Skeletal muscle cell (primary cell): Measurements from ENCODE around the gene CITED1.

Experiments
- DNase-seq: peaks from one replicate; pipeline ENCODE4 v3.0.0-alpha.2; 2010; ENCODE audit warnings: low read depth
- H3K4me3 ChIP-seq: 2 replicates; pipeline ENCODE4 v1.5.1; 2011; ENCODE audit warnings: low read depth, mild to moderate bottlenecking, control low read depth, low read length, moderate library complexity

CITED1 gene

DNA sequence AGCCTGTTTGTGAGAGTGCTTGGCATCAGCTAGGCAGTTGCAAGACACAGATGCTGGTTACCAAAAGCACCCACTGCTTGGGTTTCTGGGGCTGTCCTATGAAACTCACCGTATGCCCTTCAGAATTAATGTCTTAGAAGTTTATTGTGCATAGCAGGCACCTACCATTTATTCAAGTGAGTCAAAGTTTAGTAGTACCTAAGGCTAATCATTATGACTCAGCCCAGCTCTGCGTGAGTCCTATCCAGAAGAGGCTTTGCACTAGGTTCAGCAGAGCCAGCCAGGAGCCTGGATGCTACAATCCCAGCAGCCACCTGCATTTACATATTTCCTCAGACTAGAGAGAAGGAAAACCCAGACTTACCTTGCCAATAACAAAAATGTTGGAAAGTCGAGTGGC is 32.8 kb downstream of the CITED1 start:
- no peak for DNase-seq

DNA sequence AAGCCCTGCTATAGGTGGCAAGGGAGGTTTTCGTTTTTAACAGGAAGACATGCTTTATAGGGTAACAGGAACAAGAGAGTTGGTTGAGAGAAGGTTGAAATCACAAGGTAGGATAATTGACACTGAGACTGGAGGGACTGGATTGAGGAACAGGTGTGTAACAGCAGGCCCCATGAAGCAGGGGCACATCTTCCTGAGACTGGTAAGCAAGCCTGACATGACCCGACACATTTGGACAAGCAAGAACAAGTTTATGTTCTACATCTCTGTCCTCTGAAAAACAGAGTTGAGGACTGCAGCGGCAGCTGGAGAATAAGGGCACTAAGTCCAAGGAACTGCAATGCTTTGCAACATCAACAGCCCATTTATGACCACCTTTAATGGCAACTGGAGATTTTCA is 33.9 kb downstream of the CITED1 start:
- no peak for DNase-seq

More for the DNA sequence above, 32.8 kb downstream of the CITED1 start:
- H3K4me3 ChIP-seq = no peak overlapping the region

DNA sequence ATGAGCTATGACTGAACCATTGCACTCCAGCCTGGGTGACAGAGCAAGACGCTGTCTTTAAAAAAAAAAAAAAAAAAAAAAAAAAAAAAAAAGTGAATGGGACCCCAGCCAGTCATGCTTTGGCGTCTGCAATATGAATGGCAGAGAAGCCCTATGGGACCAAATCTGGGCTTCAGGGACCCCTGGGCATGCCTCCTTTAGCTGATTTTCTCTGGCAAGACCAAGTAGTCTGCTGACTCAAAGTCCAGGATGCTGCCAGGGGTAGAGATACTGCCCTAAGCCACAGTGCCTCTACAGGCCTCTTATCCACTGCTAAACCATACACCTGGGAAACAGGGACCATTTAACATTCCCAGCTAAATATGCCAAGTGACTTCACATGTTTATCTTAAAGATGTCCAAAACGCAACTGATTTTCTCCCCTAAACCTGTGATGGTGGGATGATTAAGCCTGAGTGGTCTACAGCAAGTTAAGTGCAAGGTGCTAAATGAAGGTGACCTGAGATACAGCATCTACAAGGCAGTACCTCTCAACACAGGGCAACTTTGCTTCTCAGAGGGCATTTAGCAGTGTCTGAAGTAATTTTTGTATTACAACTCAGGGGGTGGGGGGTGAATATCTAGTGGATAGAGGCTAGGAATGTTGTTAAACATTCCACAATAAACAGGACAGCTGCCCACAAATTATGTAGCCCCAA is 34.5 kb downstream of the CITED1 start:
- H3K4me3 ChIP-seq = no peak overlapping the region
- DNase-seq = no peak

More for the DNA sequence above, 33.9 kb downstream of the CITED1 start:
- H3K4me3 ChIP-seq = no peak overlapping the region

DNA sequence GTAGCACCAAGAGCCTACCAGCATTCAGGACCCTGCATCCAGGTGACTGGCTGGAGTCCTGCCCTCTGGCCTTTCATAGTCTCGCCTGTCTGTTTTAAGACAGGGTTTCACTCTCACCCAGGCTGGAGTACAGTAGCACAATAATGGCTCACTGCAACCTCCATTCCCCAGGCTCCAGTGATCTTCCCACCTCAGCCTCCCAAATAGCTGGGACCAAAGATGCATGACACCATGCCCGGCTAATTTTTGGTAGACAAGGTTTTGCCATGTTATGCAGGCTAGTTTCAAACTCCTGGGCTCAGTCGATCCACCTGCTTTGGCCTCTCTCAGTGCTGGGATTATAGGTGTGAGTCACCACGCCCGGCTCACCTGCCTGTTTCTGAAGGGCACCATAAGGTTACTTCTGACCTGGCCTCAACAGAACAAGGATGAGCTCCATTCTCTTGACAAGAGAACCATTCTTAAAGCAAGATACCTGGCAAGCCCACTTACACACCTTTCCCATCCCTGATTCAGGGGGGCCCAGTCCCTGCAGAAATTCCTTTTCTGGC is 35.3 kb downstream of the CITED1 start:
- no peak for DNase-seq
- no peak overlapping the region for H3K4me3 ChIP-seq

DNA sequence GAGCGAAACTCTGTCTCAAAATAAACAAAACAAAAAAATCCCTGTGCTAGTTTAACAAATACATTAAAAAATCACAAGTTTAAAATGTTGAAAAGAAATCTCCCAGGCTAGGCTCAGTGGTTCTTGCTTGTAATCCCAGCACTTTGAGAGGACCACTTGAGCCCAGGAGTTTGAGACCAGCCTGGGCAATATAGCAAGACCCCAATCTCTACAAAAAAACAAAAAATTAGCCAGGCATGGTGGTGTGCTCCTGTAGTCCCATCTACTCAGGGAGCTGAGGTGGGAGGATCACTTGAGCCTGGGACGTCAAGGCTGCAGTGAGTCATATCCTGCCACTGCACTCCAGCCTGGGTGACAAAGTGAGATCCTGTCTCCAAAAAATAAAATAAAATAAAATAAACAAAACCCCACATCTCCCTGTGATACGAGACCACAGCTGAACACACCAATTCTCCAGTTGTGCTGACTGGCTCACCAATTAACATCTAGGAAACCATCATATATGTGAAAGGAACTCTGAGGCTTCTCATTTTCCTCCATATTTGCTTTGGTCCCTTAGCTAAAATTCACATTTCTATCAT is 36.0 kb downstream of the CITED1 start:
- H3K4me3 ChIP-seq = no peak overlapping the region
- peak; percentile 39 for DNase-seq

DNA sequence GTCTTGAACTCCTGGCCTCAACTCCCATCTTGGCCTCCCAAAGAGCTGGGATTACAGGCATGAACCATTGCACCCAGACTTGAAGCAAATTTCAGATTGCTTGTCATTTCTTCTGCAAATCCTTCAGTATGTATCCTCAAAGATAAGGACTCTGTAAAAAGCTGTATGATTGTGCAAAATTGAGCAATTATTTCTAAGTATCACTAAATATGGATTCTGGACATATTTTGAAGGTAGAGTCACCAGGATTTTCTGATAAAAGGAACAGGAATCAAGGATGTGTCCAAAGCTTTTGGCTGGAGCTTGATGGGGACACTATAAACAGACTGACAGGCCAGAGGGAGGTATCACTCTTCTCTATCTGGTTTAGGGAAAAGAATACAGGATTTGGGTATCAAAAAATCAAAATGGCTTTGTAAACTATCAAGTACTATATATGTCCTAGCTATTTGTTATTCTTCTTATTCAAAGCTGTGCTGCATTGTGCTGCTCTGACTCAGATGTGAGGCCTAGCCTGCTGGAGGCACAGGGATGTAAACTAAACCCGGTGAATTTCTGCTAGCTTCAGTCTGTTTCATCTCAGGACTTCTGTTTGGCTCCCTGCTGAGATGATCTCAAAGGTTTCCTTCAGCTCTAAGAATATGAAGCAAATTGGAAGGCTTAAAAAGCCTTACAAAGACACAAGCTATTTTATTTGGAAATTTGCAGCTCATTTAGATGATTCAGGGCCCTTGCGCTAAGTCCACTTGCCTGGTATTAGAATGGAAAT is 36.9 kb downstream of the CITED1 start:
- no peak overlapping the region for H3K4me3 ChIP-seq
- peak; percentile 23 for DNase-seq

DNA sequence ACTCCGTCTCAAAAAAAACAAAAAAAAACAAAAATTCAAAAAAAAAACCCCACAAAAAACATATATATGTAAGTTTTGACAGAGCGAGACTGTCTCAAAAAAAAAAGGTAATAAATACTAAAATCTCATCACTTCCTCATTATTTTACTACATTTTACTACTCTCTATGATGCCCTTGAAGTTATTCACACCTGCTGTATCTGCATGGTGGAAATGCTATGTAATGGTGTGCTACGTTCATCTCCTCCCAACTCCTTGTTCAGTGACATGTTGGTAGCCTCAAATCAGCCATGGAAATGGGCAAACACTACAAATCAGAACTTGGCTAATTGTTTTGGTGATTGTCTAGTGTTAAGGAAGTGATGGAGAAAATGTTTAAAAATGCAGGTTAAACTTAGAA is 40.5 kb downstream of the CITED1 start:
- H3K4me3 ChIP-seq = no peak overlapping the region
- DNase-seq = no peak

DNA sequence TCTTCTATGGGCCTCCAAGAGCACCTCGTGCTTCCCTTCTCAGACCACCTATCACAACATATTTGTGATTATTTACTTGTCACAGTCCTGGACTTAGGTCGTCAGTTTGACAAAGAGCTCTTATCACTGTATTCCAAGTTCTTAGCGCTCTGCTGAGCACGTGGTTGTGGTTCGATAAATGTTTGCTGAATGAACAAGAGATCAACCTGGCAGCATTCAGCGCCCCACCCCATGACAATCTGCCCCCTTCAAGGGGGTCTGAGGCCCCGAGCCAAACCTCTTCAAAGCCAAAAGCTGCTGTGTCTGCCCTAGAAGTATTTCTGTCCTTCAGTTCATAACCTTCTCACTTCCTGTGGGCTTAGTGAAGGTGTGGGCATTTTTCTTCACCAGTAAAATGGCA is 43.6 kb downstream of the CITED1 start:
- DNase-seq = no peak
- H3K4me3 ChIP-seq = no peak overlapping the region

DNA sequence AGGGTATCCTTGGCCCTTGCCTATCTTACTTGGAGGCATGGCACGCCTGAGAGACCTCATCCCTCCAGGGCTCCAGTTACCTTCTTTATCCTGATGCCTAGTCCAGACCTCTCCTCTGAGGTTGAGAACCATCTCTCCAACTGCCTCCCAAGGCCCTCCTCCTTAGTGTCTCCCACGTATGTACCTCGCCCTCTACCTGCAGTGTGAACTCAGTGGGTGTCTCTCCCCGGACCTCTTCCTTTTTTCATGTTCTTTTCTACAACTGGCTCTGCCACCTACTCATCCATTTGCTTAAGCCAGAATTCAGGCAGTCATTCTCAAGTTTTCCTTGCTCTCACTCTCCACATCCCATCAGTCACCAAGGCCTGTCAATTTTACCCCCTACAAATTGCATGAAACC is 45.3 kb downstream of the CITED1 start:
- no peak for DNase-seq
- H3K4me3 ChIP-seq = no peak overlapping the region

DNA sequence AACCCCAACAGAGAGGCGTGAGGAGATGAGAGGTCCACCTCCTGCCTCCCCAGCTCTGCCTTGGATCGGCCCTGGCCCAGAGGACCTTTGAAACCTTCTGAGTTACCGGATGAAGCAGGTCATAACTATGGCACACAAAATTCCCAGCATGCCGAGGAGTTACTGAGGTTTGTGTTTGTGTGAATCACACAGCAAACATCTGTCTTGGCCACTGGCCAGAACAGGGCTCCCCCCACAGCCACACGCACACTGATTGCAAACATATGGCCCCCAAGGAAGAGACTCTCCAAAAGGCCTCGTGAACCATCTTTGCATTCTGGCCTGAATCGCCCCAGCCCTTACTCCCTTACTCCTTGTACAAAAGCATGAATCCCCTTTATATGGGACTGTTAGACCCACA is 47.5 kb downstream of the CITED1 start:
- no peak overlapping the region for H3K4me3 ChIP-seq
- DNase-seq = no peak

DNA sequence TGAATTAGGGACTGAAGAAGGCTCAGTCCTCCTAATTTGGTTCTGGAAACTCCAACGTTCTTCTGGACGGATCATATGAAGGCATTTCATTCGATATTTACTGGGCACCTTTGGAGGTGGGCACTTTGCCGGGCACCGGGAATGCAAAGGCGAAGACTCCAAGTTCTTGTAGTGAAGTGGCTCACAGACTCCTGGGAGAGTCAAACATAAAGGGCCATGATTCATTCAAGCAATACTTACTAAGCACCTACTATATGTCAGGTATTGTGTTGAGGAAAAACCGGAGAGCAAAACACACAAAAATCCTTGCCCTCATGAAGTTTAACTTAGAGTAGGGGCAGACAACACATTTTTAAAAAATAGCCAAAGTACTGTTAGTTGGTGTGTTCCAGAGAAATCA is 49.9 kb downstream of the CITED1 start:
- no peak overlapping the region for H3K4me3 ChIP-seq
- DNase-seq = no peak

DNA sequence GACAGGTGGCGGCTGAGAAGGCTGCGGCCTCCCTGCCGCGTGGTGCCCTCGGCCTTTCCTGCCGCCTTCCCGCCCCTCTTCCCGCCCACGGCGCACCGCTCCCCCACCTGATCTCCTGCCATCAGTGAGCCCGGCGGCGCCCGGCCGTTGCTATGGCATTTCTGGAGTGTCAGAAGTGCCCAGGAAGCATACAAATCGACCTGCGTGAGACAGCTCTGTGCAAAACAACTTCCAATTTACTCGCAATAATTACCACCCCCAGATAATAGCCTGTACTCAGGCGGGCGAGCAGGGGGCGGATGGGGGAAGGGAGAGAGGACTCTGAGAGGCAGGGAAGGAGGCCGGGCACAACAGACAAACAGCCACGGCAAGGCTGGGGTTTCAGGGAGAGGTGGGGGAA is 50.3 kb downstream of the CITED1 start:
- DNase-seq = no peak
- H3K4me3 ChIP-seq = no peak overlapping the region

DNA sequence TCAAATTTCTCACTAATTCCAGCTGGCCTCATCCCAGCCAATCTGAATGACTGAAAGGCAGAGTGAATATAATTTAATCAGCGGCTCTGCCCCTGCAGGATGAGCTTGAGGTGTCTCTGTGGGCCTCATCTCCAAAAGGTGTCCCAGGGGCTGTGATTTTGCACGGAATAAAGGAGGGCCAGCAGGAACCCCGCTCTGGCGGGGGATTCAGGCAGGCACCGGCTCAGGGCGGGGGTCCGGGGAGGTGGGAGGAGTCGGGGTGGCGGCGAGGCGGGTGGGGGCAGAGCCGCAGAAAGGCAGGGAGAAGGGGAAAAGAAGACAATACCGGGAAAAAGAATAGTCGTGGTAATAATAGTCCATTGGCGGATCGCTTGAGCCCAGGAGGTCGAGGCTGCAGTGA is 50.9 kb downstream of the CITED1 start:
- DNase-seq = no peak
- no peak overlapping the region for H3K4me3 ChIP-seq

DNA sequence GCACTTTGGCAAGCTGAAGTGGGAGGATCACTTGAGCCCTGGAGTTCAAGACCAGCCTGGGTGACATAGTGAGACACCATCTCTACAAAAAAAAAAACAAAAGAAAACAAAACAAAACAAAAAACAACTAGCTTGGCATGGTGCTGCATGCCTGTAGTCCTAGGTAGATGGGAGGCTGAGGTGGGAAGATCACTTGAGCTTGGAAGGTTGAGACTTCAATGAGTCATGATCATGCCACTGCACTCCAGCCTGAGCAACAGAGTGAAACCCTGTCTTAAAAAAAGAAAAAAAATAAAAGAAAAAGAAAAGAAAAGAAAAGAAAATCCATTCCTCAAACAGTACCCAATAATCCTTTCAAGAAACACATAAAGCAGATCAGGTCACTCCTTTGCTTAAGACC is 52.0 kb downstream of the CITED1 start:
- DNase-seq = no peak
- H3K4me3 ChIP-seq = no peak overlapping the region
